HG03354 (cell line): Measurements from ENCODE around the gene PRR36.

ENCODE experiments used
- ATAC-seq: cut with Tn5 transposase; IDR thresholded peaks from one replicate; pipeline ENCODE4 v1.9.1; 2021; ENCODE audit warnings: mild to moderate bottlenecking; ENCODE audit not compliant: unreplicated experiment, poor library complexity, severe bottlenecking

The PRR36 gene

DNA sequence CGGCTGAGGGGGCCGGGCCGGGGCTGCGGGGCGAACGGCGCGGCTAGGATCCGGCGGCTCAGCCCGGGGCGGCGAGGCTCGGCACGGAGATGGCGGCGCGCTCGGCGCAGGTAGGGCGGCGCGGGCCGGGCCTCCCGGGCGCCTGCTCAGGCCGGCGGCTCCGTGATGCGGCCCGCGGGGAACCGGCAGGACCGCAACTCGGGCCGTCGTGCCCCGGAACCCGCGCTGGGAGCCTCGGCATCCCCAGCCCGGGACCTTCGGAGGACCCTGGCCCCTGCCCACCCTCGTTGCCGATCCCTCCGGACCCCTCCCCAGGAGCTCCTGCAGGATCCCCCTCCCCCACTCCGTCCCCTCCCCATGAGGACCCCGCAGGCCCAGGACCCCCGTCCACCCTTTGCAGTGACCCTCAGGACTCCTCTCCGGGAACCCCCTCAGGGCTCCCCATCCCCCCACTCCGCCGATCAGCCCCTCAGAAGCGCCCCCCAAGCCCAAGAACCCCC, 43.9 kb downstream of the PRR36 start:
- ATAC-seq, result no peak

DNA sequence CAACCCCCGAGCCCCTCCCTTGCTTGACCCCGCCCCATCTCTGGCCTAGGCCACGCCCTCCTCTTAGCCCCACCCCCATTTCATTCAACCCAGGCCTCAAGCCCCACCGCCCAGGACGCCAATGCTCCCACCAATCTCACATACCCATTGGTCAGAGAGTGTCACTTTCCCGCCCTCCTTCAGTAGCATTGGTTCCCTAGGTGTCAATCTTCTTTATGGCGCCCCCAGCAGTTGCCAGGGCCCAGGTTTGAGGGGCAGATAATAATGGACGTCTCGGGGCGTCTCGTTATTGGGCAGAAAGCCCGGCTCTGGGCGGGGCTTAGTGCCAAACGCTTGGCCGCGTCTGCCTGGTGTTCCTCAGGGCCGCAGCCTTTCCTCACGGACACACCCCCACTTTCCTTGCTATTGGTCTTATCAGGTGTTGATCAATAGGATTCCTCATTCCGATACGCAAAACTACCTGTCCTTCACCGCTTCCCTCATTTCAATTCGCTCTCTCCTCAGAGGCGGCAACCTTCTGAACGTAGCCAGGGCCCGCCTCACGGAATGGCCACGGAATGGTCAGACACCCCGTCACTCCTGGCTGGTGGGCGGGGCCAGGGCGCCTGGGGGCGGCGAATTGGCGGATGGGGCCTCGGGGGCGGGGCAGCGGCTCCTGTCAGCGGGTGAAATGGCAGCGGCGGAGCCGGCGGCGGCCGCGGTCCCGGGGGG, 44.5 kb downstream of the PRR36 start, which contains the start of gene EVI5L:
EVI5L (plus strand) TSS at position 658 of the 711 bp plus-strand sequence. CDS start 16,325 bp downstream, outside the sequence.
- ATAC-seq, result peak; percentile 87

DNA sequence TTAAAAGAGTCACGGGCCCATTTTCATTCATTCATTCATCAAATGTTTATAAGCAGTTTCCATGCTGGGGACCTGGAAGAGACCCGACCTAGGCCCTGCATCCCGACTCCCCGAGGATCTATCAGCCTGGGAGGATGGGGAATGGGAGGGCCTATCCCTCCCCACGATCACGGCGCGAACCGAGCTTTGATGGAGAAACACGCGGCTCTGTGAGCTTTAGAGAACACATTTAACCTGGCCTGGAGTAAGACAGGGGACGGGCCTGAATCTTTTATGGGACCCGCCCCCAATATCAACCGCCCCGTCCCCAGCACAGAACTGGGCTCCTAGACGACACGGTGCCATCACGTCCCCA, 45.0 kb downstream of the PRR36 start:
- no peak for ATAC-seq

DNA sequence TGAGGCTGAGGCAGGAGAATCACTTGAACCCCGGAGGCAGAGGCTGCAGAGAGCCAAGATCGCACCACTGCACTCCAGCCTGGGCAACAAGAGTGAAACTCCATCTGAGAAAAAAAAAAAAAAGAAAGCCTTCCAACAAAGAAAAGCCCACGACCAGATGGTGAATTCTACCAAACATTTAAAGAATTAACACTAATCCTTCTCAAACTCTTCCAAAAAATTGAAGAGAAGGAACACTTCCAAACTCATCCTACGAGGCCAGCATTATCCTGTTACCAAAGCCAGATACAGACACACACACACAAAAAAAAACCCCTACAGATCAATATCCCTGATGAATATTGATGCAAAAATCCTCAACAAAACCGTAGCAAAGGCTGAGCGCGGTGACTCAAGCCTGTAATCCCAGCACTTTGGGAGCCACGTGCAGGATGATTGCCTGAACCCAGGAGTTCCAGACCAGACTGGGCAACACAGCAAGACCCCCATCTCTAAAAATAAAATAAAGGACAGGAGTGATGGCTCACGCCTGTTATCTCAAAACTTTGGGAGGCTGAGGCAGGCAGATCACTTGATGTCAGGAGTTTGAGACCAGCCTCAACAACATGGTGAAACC, 50.4 kb downstream of the PRR36 start:
- ATAC-seq, result no peak

DNA sequence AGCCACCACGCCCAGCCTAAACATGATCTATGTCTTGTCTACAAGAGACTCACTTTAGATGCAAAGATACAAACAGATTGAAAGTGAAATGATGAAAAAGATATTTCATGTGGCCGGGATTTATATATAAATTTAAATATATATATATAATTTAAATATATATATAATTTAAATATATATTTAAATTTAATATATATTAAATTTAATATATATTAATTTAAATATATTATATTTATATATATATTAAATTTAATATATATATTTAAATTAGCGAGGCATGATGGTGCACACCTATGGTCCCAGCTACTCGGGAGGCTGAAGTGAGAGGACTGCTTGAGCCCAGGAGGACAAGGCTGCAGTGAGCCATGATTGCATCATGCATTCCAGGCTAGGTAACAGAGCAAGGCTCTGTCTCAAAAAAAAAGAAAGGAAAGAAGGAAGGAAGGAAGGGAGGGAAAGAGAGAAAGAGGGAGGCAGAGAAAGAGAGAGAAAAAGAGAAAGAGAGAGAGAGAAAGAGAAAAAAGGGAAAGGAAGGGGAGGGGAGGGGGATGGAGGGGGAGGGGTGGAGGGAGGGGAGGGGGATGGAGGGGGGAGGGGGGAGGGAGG, 51.2 kb downstream of the PRR36 start:
- no peak for ATAC-seq

DNA sequence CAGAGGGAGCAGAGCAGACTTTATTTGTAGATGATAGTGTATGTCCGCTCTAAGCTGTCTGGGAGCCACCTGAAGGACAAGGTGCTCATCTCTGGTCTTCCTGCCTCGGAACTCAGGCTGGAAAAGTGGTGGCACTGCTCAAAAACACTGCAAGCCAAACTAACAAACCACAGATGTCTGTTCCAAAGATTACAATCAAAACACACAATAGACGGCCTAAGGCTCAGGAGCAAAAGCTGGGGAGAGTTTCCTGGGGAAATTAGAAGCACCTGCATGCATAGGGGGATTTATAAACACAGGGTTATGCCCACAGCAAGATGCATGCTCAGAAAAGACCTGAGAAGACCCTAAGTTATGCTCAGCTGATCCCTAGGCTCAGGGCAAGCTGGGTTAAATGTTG, 53.6 kb downstream of the PRR36 start:
- ATAC-seq, result no peak

- ATAC-seq, result no peak
Measured at GRCh38 chr19:7819337-7819736, 54.9 kb downstream of the PRR36 start.

DNA sequence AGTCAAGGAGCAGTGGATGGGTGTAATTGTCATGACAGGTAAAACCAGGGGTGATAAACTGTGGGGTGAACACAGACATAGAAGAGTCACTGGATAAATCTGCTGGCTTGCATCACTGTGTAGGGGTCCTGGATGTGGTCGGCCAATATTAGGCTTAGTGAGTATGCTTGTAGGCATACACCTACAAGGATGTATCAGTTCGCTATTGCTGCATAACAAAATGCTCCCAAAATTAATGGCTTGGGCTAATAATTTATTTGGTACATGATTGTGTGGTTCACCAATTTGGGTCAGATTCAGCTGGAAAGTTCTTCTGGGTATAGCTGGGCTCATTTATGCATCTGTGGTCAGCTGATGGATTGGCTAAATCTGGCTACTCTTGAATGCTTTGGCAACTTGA, 55.4 kb downstream of the PRR36 start:
- ATAC-seq, result no peak
